Skin of body (tissue), 2 donors: Measurements from ENCODE around the gene EPC2. TPM values are rescaled to one million over a fixed set of nuclear protein-coding genes. Genes with fewer than 3 reads are reported as not detected.
"Not testable (repeated sequence)": the region's sequence is repeated elsewhere in the genome, so short reads cannot be mapped to it uniquely, and the experiment has no call there.

Experiments used
- DNase-seq: peaks from one replicate; lab custom pipeline; 2025; lab: John Stamatoyannopoulos, UW
- total RNA-seq: library from RNA; depleted of rRNA; stranded (reverse); fragments of >200 nt; gene quantifications from one replicate; pipeline ENCODE4 v1.2.3, GENCODE V29; 2014

EPC2 gene
- total RNA-seq, 1 donor from 2014 or later = 30.2 TPM

DNA sequence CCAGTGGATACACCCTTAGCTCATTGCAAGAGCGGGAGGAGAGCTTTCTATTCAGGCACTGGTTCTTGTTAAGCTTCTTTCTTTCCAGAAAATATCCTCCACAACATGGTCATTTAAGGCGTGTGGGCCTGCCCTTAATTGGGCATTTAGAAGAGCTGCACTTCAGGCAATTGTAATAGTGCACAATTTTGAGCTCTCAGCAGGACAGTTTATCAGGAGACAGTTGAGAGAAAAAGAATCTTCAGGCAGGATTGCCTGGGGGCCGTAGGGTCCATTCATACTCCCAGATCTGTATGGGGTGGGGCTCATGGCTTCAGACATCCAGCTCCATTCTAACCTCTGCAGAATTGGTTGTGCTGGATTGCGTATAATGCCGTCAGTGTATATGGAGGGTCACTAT is 6.0 kb upstream of the EPC2 start:
- DNase-seq = no peak

DNA sequence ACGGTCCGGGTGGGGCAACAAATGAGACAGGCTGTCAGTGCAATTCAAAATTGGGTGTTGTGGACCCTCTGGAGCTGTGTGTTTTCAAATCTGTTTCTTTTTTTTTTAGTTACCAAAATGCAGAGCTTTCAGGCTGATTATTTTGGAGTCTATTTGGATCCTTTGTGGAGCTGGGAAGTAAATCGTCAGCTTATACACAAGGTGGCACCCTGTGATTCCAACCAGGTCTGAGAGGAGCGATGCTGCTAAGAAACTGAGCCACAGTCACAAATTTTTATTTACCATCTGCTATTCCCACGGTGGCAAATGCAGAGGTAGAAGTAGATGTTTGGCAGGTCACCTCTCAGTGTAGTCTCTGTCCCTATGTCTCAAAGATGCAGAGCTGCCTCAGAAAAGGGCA is 3.8 kb upstream of the EPC2 start:
- peak; percentile 6 for DNase-seq

DNA sequence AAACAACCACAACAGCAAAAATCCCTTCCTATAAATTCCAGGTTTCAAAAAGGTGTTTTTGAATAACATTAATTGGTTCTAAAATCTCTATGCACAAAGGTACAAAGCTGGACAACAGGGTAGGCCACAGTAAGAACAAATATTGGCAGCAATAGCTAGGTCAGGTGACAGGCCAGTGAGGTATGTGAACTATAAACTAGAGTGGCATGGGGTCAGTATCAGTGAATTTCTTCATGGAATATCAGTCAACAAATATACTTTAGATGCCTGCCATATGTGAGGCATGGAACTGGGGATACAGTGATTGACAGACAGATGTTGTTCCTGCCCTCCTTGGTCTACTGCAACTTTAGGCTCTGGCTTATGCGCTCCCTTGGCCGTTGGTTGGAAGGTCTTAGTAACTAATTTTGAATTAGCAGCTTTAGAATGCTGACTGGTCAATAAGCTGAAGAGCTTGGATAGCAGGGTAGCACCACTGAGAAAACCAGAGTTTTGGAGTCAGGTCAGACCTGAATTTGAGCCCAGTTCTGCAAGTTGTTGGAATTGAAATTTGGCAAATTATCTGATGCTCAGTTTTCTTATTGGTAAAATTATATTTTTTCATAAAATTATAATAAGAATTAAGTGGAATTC is 2.3 kb upstream of the EPC2 start:
- DNase-seq = no peak

DNA sequence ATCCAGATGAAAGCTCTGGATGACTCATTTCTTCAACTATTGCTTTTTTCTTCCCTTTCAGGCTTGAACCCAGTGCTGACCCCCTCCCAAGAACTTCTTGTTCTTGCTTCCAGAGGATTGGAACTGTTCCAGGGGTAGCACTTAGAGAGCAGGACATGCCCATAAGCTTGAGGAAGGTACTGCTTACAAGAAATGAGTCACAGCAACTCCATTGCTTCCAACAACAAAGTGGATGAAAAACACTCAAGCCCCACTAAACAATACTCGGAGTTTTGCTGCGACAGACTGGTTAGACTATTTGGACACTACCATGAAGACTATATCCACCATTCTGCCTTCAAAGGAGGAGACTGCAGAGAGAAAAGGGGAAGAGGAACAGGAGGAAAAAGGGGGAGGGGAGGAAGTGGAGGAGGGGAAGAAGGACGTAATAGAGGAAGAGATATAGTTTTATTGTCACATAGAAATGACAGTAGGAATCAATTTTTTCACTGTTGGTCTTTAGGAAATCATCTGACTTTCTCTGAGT is 1.6 kb upstream of the EPC2 start:
- no peak for DNase-seq

DNA sequence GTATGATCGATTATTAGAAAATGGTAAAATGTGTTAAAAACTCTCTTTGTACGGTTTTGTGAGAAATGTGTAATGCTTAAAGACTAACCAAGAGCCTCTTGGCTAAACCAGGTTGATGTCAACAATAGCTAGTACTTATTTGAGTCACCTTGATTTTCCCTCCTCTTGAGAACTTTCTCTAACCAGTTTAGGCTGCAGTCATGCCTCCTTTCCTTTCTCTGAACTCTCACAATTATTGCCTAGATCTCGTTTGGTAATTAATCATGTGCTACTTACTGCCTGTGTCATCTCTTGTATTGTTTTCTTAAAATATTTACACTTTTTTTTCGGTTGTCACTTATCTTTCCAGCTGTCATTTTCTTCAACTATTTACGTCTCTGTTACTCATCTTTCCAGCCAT is 1.1 kb upstream of the EPC2 start:
- no peak for DNase-seq

DNA sequence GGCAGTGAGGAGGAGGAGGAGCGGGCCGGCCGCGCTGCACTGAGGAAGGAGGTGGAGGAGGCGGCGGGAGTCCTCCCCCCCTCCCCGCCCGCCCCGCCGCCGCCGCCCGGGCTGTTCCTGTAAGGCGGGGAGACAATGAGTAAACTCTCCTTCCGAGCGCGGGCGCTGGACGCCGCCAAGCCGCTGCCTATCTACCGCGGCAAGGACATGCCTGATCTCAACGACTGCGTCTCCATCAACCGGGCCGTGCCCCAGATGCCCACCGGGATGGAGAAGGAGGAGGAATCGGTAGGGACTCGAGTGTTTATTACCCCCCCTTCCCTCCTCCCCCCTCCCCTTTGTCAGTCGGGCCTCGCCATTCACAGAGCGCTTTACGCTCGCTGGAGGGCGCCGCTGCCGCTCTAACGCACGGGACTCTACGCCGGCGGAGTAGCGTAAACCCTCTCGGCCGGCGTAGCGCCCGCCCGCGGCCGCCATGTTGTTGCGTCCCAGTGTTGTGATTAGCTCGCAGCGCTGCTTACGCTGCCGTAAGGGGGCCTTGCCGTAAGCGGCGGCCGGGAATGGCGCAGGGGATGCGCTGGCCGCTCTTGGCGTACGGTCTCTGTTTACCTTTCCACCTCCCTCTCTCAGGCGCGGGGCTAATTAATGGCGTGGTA is 460 bp downstream of the EPC2 start:
- peak; percentile 99 for DNase-seq

DNA sequence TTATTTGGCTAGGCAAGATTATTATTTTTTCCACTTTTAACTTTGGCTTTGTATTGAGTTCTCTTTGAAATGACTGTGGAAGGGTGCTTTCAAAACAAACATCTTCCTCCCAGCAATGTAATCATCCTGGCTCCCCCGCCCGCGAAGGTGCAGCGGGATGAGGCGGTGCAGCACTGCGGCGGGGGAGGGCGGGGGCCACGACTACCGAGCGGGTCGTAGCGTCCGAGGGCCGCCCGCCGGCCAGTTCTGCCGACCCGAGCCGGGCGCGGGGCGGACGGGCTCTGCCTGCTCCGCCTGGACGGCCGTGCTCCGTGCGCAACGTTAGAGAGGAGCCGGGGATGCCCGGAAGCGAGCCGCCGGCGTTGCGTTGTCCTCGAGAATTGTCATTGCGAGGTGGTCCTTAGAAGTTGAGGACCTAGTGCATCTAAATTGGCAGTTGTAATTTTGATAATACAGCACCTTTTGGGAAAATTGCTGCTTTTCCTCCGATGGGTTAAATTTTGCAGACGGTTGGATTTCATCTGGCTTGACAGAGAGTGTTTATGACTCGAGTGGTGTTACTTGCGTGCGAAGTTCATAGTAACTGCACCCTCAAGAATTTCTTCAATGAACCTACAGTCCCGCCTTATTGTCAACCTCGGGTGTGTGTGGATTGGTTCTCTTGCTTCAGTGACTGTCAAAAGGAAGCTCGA is 1.1 kb downstream of the EPC2 start:
- peak; percentile 89 for DNase-seq

DNA sequence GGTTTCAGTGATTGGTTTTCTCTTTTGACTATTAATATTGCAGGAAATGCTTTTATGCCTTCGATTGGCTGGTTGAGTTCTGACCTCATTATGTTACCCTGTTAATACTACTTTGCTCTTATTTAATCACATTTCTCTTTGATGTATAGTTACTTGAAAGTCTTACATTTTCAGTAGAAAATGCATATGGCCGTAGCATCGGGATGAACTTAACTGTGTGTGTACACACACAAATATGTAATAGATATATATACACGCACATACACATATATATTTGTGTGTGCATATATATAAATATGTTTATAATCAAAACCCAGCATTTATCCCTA is 1.6 kb downstream of the EPC2 start:
- DNase-seq = no peak

DNA sequence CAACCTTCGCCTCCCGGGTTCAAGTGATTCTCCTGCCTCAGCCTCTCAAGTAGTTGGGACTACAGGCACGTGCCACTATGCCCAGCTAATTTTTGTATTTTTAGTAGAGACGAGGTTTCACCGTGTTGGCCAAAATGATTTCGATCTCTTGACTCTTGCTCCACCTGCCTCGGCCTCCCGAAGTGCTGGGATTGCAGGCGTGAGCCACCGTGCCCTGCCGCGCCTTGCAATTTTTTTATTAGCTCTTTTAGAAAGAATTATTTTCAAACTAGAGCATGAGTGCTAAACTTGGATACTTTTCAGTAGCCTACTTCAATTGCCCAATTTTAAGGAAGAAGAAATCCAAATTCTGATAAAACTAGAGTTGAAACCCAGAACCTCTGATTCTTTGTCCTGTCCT is 3.2 kb downstream of the EPC2 start:
- DNase-seq = not testable (repeated sequence)

DNA sequence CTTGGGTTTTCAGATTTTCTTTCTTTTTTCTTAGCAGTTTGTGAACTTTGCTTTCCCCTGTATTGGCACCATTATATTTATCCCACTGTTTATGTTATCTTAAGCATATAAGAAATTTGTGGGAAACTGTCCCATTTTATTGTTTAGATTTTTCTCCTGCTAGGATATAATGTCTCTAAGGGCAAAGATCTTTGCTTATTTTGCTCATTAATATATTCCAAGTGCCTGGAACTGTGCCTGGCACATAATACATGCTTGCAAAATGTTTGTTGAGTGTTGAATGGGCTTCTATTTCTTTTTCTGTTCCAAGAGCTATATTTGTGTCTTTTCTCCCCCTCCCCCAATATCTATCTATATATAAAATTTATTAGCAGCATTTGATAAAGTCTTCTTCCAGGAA is 5.4 kb downstream of the EPC2 start:
- DNase-seq = no peak

DNA sequence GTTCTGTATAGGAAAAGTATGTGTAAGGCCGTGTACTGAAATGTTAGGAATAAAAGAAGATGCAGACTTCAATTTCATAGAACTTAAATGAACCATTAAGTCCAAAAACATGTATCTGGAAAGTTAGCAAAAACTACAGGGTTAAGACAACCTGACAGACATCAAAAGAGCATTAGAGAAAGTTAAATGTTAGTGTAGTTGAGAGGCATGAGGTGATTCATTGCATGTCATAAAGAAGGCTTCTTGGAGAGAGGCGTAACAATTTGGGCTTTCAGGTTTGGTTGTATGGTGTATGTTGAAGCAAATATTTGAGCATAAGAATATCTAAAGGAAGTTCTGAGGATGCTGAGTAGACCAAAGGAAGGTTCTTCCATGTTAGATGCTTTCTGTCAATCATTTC is 6.3 kb downstream of the EPC2 start:
- DNase-seq = no peak

DNA sequence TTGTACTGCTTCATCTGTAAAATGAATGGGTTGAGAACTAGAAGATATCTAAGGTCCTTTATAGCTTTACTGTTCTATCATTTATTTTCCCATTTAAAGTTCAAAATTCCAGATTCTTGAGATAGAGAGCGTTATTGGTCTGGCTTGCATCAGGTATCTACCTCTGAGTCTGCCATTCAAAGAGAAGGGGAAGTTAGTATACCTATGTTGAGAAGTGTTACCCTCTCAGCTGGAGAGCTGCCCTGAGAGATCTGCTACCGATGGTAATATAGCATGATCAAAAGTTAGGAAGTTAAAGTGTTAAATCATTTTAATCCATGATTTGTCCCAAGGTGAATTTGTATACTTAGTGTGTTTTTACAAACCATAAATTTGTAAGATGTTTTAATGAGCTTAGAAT is 7.4 kb downstream of the EPC2 start:
- DNase-seq = no peak

DNA sequence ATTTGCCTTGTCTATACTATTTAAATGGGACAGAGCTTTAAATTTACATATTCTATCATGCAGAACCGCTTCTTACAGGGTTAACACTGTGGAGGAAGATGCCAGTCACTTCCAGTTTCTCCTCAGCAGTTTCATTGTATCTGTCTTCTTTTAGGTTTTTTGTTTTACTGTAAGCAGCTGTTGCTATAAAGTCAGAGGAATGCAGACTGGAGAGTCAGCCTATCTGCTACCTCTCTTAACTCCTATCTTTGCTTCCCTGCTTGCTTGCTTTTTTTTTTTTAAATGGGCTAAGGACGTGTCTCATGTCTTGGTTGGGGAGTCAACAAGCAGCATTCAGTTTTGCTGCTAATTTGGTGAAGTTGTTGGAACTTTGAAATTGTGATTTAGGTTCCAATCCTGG is 8.9 kb downstream of the EPC2 start:
- DNase-seq = no peak

DNA sequence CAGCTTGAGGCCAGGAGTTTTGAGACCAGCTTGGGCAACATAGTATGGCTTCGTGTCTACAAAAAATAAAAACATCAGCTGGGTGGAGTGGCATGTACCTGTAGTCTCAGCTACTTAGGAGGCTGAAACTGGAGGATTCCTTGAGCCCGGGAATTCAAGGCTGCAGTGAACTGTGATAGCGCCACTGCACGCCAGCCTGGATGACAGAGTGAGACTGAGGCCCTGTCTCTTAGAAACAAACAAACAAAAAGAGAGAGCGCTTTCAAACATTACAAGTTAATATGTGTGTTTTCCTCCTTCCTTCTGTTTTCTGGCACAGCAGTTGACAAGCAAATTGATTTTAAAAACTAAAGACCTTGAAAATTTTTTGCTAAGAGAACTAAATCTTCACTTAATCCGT is 9.9 kb downstream of the EPC2 start:
- no peak for DNase-seq

DNA sequence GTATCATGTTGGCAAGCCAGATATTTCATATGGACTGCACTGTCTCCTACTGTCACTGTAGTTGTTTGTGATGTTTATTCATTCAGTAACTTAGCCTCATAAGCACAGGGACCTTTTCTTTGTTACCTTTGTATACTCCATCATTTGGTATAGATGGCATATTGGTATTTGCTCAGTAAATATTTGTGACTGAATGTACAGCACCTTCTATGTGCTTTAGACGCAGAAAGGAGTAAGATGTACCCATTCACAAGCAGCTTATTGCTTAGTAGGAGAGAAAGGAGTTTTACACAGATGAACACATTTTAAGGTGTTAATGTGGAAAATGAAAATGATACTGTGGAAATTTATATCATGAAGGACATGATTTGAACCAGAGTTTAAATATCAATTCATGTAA is 12.0 kb downstream of the EPC2 start:
- no peak for DNase-seq

DNA sequence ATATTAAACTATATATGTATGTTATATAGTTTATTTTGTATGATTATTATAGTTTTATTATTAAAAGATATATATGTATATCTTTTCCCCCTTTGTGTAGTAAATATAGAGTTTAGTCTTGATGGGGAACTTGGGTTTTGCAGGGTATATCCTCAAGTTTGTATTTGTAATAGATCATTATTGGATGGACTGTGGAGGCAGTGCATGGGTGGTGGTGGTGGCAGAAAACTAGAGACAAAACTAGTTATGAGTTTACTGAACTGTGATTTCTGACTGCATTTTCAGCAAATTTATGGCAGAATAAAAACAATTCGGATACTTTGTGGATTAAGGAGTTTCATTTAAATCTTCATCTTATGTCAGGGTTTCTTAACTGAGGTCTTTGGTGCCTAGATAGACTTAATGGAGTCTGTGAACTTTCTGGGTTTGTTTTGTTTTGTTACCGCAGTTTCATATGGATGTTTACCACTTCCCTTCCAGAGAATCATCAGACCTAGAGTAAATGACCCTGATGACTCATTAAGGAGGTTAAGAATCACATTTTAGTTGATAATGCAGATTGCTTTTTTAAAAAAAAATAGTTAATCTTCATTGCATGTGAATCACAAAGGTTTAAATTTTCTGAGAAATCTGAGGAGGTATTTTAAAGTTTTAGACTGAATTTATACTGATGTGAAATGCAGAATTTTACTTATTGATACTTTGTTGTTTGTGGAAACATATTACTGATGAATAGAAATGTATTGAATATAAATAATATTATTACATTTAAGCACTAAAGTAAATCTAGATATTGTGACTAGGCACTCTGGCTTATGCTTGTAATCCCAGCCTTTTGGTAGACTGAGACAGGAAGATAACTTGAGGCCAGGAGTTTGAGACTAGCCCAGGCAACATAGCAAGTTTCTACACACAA is 14.5 kb downstream of the EPC2 start:
- no peak for DNase-seq

DNA sequence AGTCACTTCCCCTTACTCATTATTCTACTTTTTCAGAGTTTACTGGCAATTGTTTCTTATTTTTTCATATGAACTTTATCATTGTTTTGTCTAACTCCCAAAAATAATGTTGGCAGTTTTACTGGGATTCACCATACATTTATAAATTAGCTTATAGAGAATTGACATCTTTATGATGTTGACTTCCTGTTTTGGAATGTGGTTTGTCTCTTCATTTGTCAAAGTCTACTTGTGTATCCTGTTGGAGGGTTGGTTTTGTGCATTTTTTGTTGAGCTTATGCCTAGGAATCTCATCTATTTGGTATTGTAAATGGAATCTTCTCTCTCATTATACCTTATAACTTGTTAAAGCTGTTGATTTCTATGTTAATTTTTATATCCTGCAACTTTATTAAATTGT is 16.4 kb downstream of the EPC2 start:
- peak; percentile 31 for DNase-seq

DNA sequence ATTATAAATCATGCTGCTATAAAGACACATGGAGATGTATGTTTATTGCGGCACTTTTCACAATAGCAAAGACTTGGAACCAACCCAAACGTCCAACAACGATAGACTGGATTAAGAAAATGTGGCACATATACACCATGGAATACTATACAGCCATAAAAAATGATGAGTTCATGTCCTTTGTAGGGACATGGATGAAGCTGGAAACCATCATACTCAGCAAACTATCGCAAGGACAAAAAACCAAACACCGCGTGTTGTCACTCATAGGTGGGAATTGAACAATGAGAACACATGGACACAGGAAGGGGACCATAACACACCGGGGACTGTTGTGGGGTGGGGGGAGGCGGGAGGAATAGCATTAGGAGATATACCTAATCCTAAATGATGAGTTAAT is 17.8 kb downstream of the EPC2 start:
- DNase-seq = not testable (repeated sequence)

DNA sequence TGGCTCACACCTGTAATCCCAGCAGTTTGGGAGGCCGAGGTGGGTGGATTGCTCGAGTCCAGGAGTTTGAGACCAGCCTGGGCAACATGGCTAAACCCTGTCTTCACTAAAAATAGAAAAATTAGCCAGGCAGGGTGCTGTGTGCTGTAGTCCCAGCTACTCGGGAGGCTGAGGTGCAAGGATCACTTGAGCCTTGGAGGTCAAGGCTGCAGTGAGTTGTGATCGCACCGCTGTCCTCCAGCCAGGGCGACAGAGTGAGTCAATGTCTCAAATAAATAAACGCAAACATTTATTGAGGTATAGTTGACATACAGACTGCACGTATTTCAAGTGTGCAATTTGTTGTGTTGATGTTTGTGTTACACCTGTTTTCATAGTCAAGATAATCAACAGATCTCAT is 19.7 kb downstream of the EPC2 start:
- DNase-seq = no peak

DNA sequence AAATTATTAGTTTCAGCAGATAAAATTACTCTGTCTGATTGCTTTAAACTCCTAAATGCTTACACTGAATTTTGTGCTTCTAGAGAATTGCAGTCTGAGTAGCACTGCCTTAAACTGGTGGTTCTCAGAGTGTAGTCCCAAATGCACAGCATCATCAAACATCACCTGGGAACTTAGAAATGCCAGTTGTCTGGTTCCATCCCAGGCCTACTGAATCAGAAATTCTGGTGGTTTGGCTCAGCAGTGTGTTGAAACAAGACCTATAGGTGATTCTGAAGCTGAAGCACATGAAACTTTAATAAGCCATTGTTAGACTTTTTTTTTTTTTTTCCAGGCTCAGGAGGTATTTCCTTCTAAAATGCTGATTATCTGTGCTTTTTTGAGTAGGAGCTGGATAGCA is 22.0 kb downstream of the EPC2 start:
- no peak for DNase-seq

DNA sequence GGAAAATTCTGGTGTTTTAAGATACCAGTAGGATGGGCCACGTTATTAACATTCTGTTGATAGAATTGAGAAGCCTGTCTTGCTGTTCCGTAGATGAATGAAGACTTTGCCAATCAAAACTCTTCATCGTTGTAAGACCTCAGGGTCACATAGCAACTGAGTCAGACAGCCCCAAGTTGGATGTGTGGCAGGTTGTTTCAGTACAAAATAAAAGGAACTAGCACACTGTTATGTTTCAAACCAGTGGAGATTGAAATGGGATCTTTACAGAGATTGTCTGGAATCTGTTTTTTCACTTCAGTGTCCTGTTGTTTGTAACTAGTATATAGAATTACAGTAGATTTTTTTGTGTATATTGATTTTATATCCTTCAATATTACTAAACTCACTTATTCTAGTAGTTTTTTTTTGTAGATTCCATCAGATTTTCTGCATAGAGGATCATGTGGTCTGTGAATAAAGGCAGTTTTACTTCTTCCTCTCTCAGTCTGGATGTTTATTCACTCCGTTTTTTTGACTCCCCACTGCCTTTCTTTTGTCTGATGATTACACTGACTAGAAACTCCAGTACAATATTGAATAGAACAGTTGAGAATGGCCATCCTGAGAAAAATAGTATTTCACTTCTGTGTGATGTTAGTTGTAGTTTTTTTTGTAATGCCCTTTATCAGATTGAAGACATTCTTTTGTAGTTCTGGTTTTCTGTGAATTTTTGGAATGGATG is 22.7 kb downstream of the EPC2 start:
- no peak for DNase-seq
